GM12892 (cell line): Measurements from ENCODE around the gene DDX25.

Source experiments
- POLR2A ChIP-seq: IDR thresholded peaks from 2 replicates; pipeline ENCODE4 v1.6.1; 2011; ENCODE audit warnings: low read depth, low read length, control low read depth
- POLR2AphosphoS5 ChIP-seq: IDR thresholded peaks from 2 replicates; pipeline ENCODE4 v1.6.1; 2011; ENCODE audit warnings: low read depth, low read length, control low read depth
- TAF1 ChIP-seq: IDR thresholded peaks from 2 replicates; pipeline ENCODE4 v1.6.1; 2011; ENCODE audit warnings: low read depth, mild to moderate bottlenecking, control low read depth, low read length, borderline replicate concordance

DNA sequence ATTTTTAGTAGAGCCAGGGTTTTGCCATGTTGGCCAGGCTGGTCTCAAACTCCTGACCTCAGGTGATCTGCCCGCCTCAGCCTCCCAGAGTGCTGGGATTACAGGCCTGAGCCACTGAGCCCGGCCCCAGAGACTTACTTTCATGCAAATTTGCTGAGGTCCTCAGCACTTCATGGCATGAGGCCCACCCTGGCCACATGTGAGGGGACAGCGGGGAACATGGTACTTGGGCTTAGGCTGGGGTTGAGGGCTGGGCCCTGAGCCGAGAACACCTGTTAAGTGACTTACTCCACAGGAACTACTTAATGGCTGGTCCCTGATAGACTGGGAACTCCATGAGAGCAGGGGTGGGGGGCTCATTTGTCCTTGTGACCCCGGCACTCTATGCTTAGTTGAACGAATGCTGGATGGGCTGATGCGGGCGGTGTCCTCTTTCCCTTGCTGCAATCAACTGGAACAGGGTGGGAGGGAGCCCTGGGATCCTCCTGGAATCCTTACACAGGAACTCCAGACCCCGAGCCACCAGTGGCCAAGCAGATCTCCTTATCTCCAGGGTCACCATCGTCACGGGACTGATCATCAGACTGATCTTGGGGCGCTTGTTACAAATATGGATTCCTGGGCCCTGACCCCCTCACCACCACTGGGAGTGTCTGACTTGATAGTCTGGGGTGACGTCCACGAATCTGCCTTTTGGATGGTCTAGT, 42.6 kb downstream of the DDX25 start:
- TF ChIP-seq POLR2A: no peak
- no peak for TF ChIP-seq POLR2AphosphoS5
- no peak for TF ChIP-seq TAF1
